Prostate gland (tissue), 2 donors: ENCODE results near the gene UBA5. TPM values are rescaled to one million over a fixed set of nuclear protein-coding genes. Genes with fewer than 3 reads are reported as not detected.

Experiments
- DNase-seq: peaks from one replicate; pipeline ENCODE4 v3.0.0-alpha.2; 2019; ENCODE audit warnings: low spot score
- H3K27ac ChIP-seq, 2 donors: fragments of 200-600 bp; sonication (generic); 2 replicates each; pipeline ENCODE4 v1.5.1; 2017 to 2019
- H3K27me3 ChIP-seq: fragments of 200-600 bp; sonication (generic); replicated peaks from 2 replicates; pipeline ENCODE4 v1.5.1; 2019; ENCODE audit not compliant: insufficient read depth
- H3K36me3 ChIP-seq, 2 donors: fragments of 200-600 bp; sonication (generic); 1 replicate in 1 of 2; 2 replicates in 1 of 2; pipeline versions ENCODE4 v1.5.1 to v1.8.1; 2017 to 2019
- H3K4me1 ChIP-seq: fragments of 200-600 bp; sonication (generic); replicated peaks from 2 replicates; pipeline ENCODE4 v1.5.1; 2019
- H3K4me3 ChIP-seq, 2 donors: fragments of 200-600 bp; sonication (generic); 2 replicates each; pipeline ENCODE4 v1.5.1; 2017 to 2019
- H3K9me3 ChIP-seq: fragments of 200-600 bp; sonication (generic); 2 replicates; pipeline ENCODE4 v1.5.1; 2017
- CTCF ChIP-seq, 4 experiments: fragments of 200-600 bp in 2 of 4; fragments of 450-650 bp in 2 of 4; sonication (generic) in 2 of 4; IDR thresholded peaks; 1 replicate in 3 of 4; 2 replicates in 1 of 4; pipeline ENCODE4 v1.5.1; 2016 to 2019; ENCODE audit warnings: antibody characterized with exemption in 4 of 4, mild to moderate bottlenecking in 2 of 4, moderate library complexity in 2 of 4
- POLR2A ChIP-seq: fragments of 450-650 bp; IDR thresholded peaks from one replicate; pipeline ENCODE4 v1.6.1; 2016; ENCODE audit warnings: antibody characterized with exemption, mild to moderate bottlenecking
- POLR2AphosphoS5 ChIP-seq: sonication (generic); formaldehyde crosslinking; IDR thresholded peaks from one replicate; pipeline ENCODE4 v1.6.1; 2017; ENCODE audit warnings: antibody characterized with exemption
- WGBS: methylation state at CpG from one replicate; pipeline ENCODE4 v1.1.5; 2018; 5-methylcytosine and 5-hydroxymethylcytosine counted together
- intact Hi-C: fragments of 100-400 bp; cut with DNase I; formaldehyde crosslinking; loops from one replicate; pipeline ENCODE4 v1.14.2; 2022
- total RNA-seq, 2 donors: library from RNA; depleted of rRNA; stranded (reverse); fragments of >200 nt; gene quantifications; one replicate each; pipeline ENCODE4 v1.1.0, GENCODE V29; 2016

UBA5 gene
- total RNA-seq, 2 donors from 2014 or later, result 37.5 to 48.4 TPM

GRCh38 chr3:132681421-132681820, 21.3 kb downstream of the UBA5 start:
- intact Hi-C loops, result no loop called here
- H3K4me1 ChIP-seq, result no peaks in the 10 kb centered on the region
- TF ChIP-seq POLR2A, result no peak
- TF ChIP-seq CTCF (IDR thresholded peaks at IDR 0.05), result no peak
- WGBS, result 92% methylated on average over 3 of the region's 3 CpGs
- peaks cover 0 to 5% of the 10 kb centered on the region in 2 donors for H3K36me3 ChIP-seq
- DNase-seq, result no peak
- no peaks in the 10 kb centered on the region for H3K27me3 ChIP-seq
- H3K4me3 ChIP-seq, result no peak overlapping the region
- no peak overlapping the region for H3K27ac ChIP-seq
- no peaks in the 10 kb centered on the region for H3K9me3 ChIP-seq

- Histone ChIP-seq H3K27me3 (no peaks in the 10 kb centered on the region), H3K36me3 (peaks cover 0 to 5% of the 10 kb centered on the region in 2 donors), H3K9me3 (no peaks in the 10 kb centered on the region), H3K27ac (no peak overlapping the region), H3K4me3 (no peak overlapping the region), H3K4me1 (no peaks in the 10 kb centered on the region)
- no peak for DNase-seq
- TF ChIP-seq POLR2AphosphoS5 (no peak), POLR2A (no peak), CTCF (IDR thresholded peaks at IDR 0.05) (no peak)
- intact Hi-C loops, result no loop called here
Measured at GRCh38 chr3:132682201-132682600, 22.1 kb downstream of the UBA5 start.

GRCh38 chr3:132690040-132690439, 29.9 kb downstream of the UBA5 start:
- H3K27ac ChIP-seq, result no peak overlapping the region
- 94% methylated on average over 4 of the region's 4 CpGs for WGBS
- no peak for TF ChIP-seq CTCF (IDR thresholded peaks at IDR 0.05)
- TF ChIP-seq POLR2A, result no peak
- no peaks in the 10 kb centered on the region for H3K4me1 ChIP-seq
- DNase-seq, result no peak
- no peaks in the 10 kb centered on the region for H3K27me3 ChIP-seq
- intact Hi-C loops, result no loop called here
- no peak overlapping the region for H3K4me3 ChIP-seq
- no peaks in the 10 kb centered on the region for H3K9me3 ChIP-seq
- H3K36me3 ChIP-seq, result peaks cover 0 to 5% of the 10 kb centered on the region in 2 donors

- 71% methylated on average over 4 of the region's 4 CpGs for WGBS
- H3K4me1 ChIP-seq, result no peaks in the 10 kb centered on the region
- DNase-seq, result no peak
- no peaks in the 10 kb centered on the region for H3K27me3 ChIP-seq
- H3K27ac ChIP-seq, result no peak overlapping the region
- H3K9me3 ChIP-seq, result no peaks in the 10 kb centered on the region
- intact Hi-C loops, result no loop called here
- TF ChIP-seq POLR2A (no peak), POLR2AphosphoS5 (no peak), CTCF (IDR thresholded peaks at IDR 0.05) (no peak)
- H3K36me3 ChIP-seq, result no peaks in the 10 kb centered on the region
- H3K4me3 ChIP-seq, result no peak overlapping the region
Measured at GRCh38 chr3:132694991-132695390, 34.9 kb downstream of the UBA5 start.

- DNase-seq, result no peak
- Histone ChIP-seq H3K36me3 (no peaks in the 10 kb centered on the region), H3K9me3 (no peaks in the 10 kb centered on the region), H3K4me3 (no peak overlapping the region), H3K27ac (no peak overlapping the region), H3K4me1 (no peaks in the 10 kb centered on the region), H3K27me3 (no peaks in the 10 kb centered on the region)
- TF ChIP-seq CTCF (IDR thresholded peaks at IDR 0.05), result no peak
- TF ChIP-seq POLR2A, result no peak
- no peak for TF ChIP-seq POLR2AphosphoS5
- WGBS, result 100% methylated on average over 1 of the region's 1 CpG
- intact Hi-C loops, result no loop called here
Measured at GRCh38 chr3:132695422-132695821, 35.3 kb downstream of the UBA5 start.
